Ishikawa (cell line): Measurements from ENCODE around the gene USP37.

Experiments used
- CREB1 ChIP-seq: IDR thresholded peaks from 2 replicates; pipeline ENCODE4 v1.6.1; 2012; ENCODE audit warnings: low read depth
- EGR1 ChIP-seq: IDR thresholded peaks from 2 replicates; pipeline ENCODE4 v1.6.1; 2012
- EP300 ChIP-seq: IDR thresholded peaks from 2 replicates; pipeline ENCODE4 v1.6.1; 2012; ENCODE audit warnings: borderline replicate concordance
- FOXM1 ChIP-seq: IDR thresholded peaks from 2 replicates; pipeline ENCODE4 v1.6.1; 2012; ENCODE audit warnings: low read depth, borderline replicate concordance
- MAX ChIP-seq: IDR thresholded peaks from 2 replicates; pipeline ENCODE4 v1.6.1; 2012
- NFIC ChIP-seq: IDR thresholded peaks from 2 replicates; pipeline ENCODE4 v1.6.1; 2012
- RAD21 ChIP-seq: IDR thresholded peaks from 2 replicates; pipeline ENCODE4 v1.6.1; 2012; ENCODE audit warnings: low read depth
- REST ChIP-seq: IDR thresholded peaks from 2 replicates; pipeline ENCODE4 v1.6.1; 2012; ENCODE audit warnings: low read depth, mild to moderate bottlenecking
- TEAD4 ChIP-seq: IDR thresholded peaks from 2 replicates; pipeline ENCODE4 v1.6.1; 2012
- USF1 ChIP-seq: IDR thresholded peaks from 2 replicates; pipeline ENCODE4 v1.6.1; 2012
- YY1 ChIP-seq: IDR thresholded peaks from 2 replicates; pipeline ENCODE4 v1.6.1; 2012; ENCODE audit warnings: low read depth
- ZBTB7A ChIP-seq: IDR thresholded peaks from 2 replicates; pipeline ENCODE4 v1.6.1; 2012; ENCODE audit warnings: low read depth

- TF ChIP-seq USF1 = no peak
- no peak for TF ChIP-seq EP300
- no peak for TF ChIP-seq MAX
- TF ChIP-seq NFIC = no peak
- no peak for TF ChIP-seq YY1
- no peak for TF ChIP-seq TEAD4
- TF ChIP-seq FOXM1 = no peak
- TF ChIP-seq CREB1 = no peak
- TF ChIP-seq ZBTB7A = no peak
- TF ChIP-seq RAD21 = no peak
- TF ChIP-seq REST = no peak
- no peak for TF ChIP-seq EGR1
These were observed 148.4 kb downstream of the USP37 start for GRCh38 chr2:218419630-218420216.
